Sigmoid colon (tissue), 4 donors: ENCODE results near the gene HK1.

Experiments
- CTCF ChIP-seq, 4 experiments: fragments of 450-650 bp in 3 of 4; fragments of 200-600 bp in 1 of 4; IDR thresholded peaks; one replicate each; pipeline ENCODE4 v1.5.1; 2016 to 2019; ENCODE audit warnings: antibody characterized with exemption in 4 of 4, mild to moderate bottlenecking in 3 of 4, moderate library complexity in 2 of 4
- EP300 ChIP-seq, 4 donors: sonication (generic); formaldehyde crosslinking; IDR thresholded peaks; one replicate each; pipeline ENCODE4 v1.6.1; 2017; ENCODE audit warnings: antibody characterized with exemption in 4 of 4
- POLR2A ChIP-seq, 2 donors: fragments of 450-650 bp; IDR thresholded peaks; one replicate each; pipeline ENCODE4 v1.6.1; 2016; ENCODE audit warnings: antibody characterized with exemption in 2 of 2, mild to moderate bottlenecking in 2 of 2, moderate library complexity in 2 of 2
- POLR2AphosphoS5 ChIP-seq, 4 donors: sonication (generic); formaldehyde crosslinking; IDR thresholded peaks; one replicate each; pipeline ENCODE4 v1.6.1; 2017; ENCODE audit warnings: antibody characterized with exemption in 4 of 4

- TF ChIP-seq POLR2A (IDR thresholded peaks at IDR 0.05) (no peak), CTCF (IDR thresholded peaks at IDR 0.05) (no peak), EP300 (IDR thresholded peaks at IDR 0.05) (no peak), POLR2AphosphoS5 (IDR thresholded peaks at IDR 0.05) (no peak)
These were observed 51.5 kb downstream of the HK1 start for GRCh38 chr10:69329721-69330178.
